IMR-90 (cell line): Measurements from ENCODE around the gene RER1. TPM values are rescaled to one million over a fixed set of nuclear protein-coding genes. Genes with fewer than 3 reads are reported as not detected.

Source experiments
- ATAC-seq: fragments of 200-7000 bp; cut with Tn5 transposase; 2 replicates; pipeline ENCODE4 v1.9.1; 2020; ENCODE audit warnings: low read depth, mild to moderate bottlenecking, moderate library complexity
- BruUV-seq: library from RNA; stranded (reverse); fragments of 400-500 nt; replicated peaks from 2 replicates; lab custom pipeline; 2021; lab: Mats Ljungman, UMichigan
- CTCF ChIA-PET: fragments of 300-600 bp; formaldehyde crosslinking; extraction: SDS; loops from one replicate; lab custom pipeline; 2021; ENCODE audit warnings: antibody characterized with exemption; lab: Yijun Ruan, JAX
- POLR2A ChIA-PET: fragments of 300-600 bp; sonication (Branson Sonifier 250); formaldehyde crosslinking; loops from one replicate; lab custom pipeline; 2022; ENCODE audit warnings: antibody characterized with exemption; ENCODE audit not compliant: unreplicated experiment; lab: Charles Lee
- DNase-seq: peaks from one replicate; pipeline ENCODE4 v3.0.0; 2013
- H2AFZ ChIP-seq: replicated peaks from 2 replicates; pipeline ENCODE3; 2013; ENCODE audit warnings: low read length, mild to moderate bottlenecking; ENCODE audit not compliant: poor library complexity
- H2AK5ac ChIP-seq: 2 replicates; pipeline ENCODE4 v1.6.1; 2013; ENCODE audit warnings: low read depth, low read length, inconsistent platforms
- H2AK9ac ChIP-seq: replicated peaks from 2 replicates; pipeline ENCODE3; 2013; ENCODE audit warnings: mild to moderate bottlenecking, low read depth, low read length, moderate library complexity; ENCODE audit not compliant: poor library complexity
- H2BK120ac ChIP-seq: 2 replicates; pipeline ENCODE4 v1.6.1; 2013; ENCODE audit warnings: low read depth, low read length, inconsistent platforms
- H2BK15ac ChIP-seq: 3 replicates; pipeline ENCODE4 v1.6.1; 2013; ENCODE audit warnings: low read depth, low read length, inconsistent platforms
- H2BK20ac ChIP-seq: 2 replicates; pipeline ENCODE4 v1.6.1; 2013; ENCODE audit warnings: low read depth, mild to moderate bottlenecking, inconsistent platforms, low read length, moderate library complexity
- H2BK5ac ChIP-seq: 2 replicates; pipeline ENCODE4 v1.6.1; 2013; ENCODE audit warnings: mild to moderate bottlenecking, low read depth, low read length, inconsistent platforms; ENCODE audit not compliant: poor library complexity, severe bottlenecking
- H3K14ac ChIP-seq: replicated peaks from 2 replicates; pipeline ENCODE4 v1.6.1; 2013; ENCODE audit warnings: low read depth, low read length, inconsistent platforms
- H3K18ac ChIP-seq: 2 replicates; pipeline ENCODE4 v1.6.1; 2013; ENCODE audit warnings: low read depth, low read length, control low read depth
- H3K23ac ChIP-seq: 2 replicates; pipeline ENCODE4 v1.6.1; 2013; ENCODE audit warnings: low read depth, low read length, inconsistent platforms
- H3K27ac ChIP-seq: 2 replicates; pipeline ENCODE4 v1.5.1; 2013; ENCODE audit warnings: mild to moderate bottlenecking, control low read depth, low read length; ENCODE audit not compliant: insufficient read depth
- H3K27me3 ChIP-seq: 2 replicates; pipeline ENCODE4 v1.6.1; 2013; ENCODE audit warnings: low read length; ENCODE audit not compliant: control insufficient read depth, insufficient read depth
- H3K36me3 ChIP-seq: 2 replicates; pipeline ENCODE4 v1.6.1; 2013; ENCODE audit warnings: low read length, mixed read lengths; ENCODE audit not compliant: control insufficient read depth, insufficient read depth
- H3K4ac ChIP-seq: 2 replicates; pipeline ENCODE4 v1.6.1; 2013; ENCODE audit warnings: low read depth, low read length, inconsistent platforms
- H3K4me1 ChIP-seq: 2 replicates; pipeline ENCODE4 v1.6.1; 2013; ENCODE audit warnings: low read length, mixed read lengths; ENCODE audit not compliant: control insufficient read depth, insufficient read depth
- H3K4me2 ChIP-seq: 2 replicates; pipeline ENCODE4 v1.6.1; 2013; ENCODE audit warnings: low read depth, mild to moderate bottlenecking, control low read depth, low read length, moderate library complexity
- H3K4me3 ChIP-seq: 2 replicates; pipeline ENCODE4 v1.5.1; 2013; ENCODE audit warnings: low read depth, mild to moderate bottlenecking, control low read depth, low read length, moderate library complexity; ENCODE audit not compliant: insufficient read depth
- H3K56ac ChIP-seq: 2 replicates; pipeline ENCODE4 v1.6.1; 2013; ENCODE audit warnings: low read length, inconsistent platforms; ENCODE audit not compliant: insufficient read depth; ENCODE audit errors: extremely low read depth
- H3K79me1 ChIP-seq, 2 experiments: 2 replicates each; pipeline ENCODE4 v1.6.1; 2013; ENCODE audit warnings: low read length in 2 of 2, inconsistent platforms in 1 of 2, low read depth in 1 of 2
- H3K9ac ChIP-seq: 2 replicates; pipeline ENCODE4 v1.6.1; 2013; ENCODE audit warnings: low read depth, low read length, control low read depth
- H3K9me1 ChIP-seq: 2 replicates; pipeline ENCODE4 v1.6.1; 2013; ENCODE audit warnings: low read length, inconsistent platforms; ENCODE audit not compliant: insufficient read depth
- H3K9me3 ChIP-seq: 2 replicates; pipeline ENCODE4 v1.6.1; 2013; ENCODE audit warnings: low read length; ENCODE audit not compliant: control insufficient read depth, insufficient read depth
- H4K20me1 ChIP-seq: 2 replicates; pipeline ENCODE4 v1.6.1; 2013; ENCODE audit warnings: low read length, inconsistent platforms; ENCODE audit not compliant: insufficient read depth
- H4K5ac ChIP-seq: 2 replicates; pipeline ENCODE4 v1.6.1; 2013; ENCODE audit warnings: mild to moderate bottlenecking, low read depth, low read length, control low read depth
- H4K8ac ChIP-seq, 2 experiments: 2 replicates each; pipeline ENCODE4 v1.6.1; 2013; ENCODE audit warnings: low read depth in 2 of 2, low read length in 2 of 2, control low read depth in 1 of 2, inconsistent platforms in 1 of 2
- H4K91ac ChIP-seq: 2 replicates; pipeline ENCODE4 v1.6.1; 2013; ENCODE audit warnings: low read depth, low read length, inconsistent platforms; ENCODE audit not compliant: insufficient read depth
- BHLHE40 ChIP-seq: fragments of 150-350 bp; IDR thresholded peaks from 2 replicates; pipeline ENCODE4 v1.6.1; 2016; ENCODE audit warnings: mild to moderate bottlenecking, low read depth, low read length
- CEBPB ChIP-seq: IDR thresholded peaks from 2 replicates; pipeline ENCODE4 v1.6.1; 2012; ENCODE audit warnings: low read depth, low read length, improper control_type of control experiment
- CHD1 ChIP-seq: IDR thresholded peaks from 2 replicates; pipeline ENCODE4 v1.6.1; 2012; ENCODE audit warnings: low read depth, low read length, improper control_type of control experiment
- MAFK ChIP-seq: IDR thresholded peaks from 2 replicates; pipeline ENCODE4 v1.6.1; 2012; ENCODE audit warnings: low read depth, low read length, improper control_type of control experiment
- MAZ ChIP-seq: IDR thresholded peaks from 2 replicates; pipeline ENCODE4 v1.6.1; 2012; ENCODE audit warnings: low read depth, mild to moderate bottlenecking, low read length, improper control_type of control experiment, moderate library complexity, borderline replicate concordance
- MXI1 ChIP-seq: IDR thresholded peaks from 2 replicates; pipeline ENCODE4 v1.6.1; 2012; ENCODE audit warnings: low read depth, mild to moderate bottlenecking, low read length, moderate library complexity, borderline replicate concordance
- NFE2L2 ChIP-seq: fragments of 150-350 bp; IDR thresholded peaks from 2 replicates; pipeline ENCODE4 v1.6.1; 2016; ENCODE audit warnings: low read depth, mild to moderate bottlenecking, low read length
- POLR2A ChIP-seq: IDR thresholded peaks from 2 replicates; pipeline ENCODE4 v1.6.1; 2012; ENCODE audit warnings: mild to moderate bottlenecking, low read depth, low read length
- RAD21 ChIP-seq: IDR thresholded peaks from 2 replicates; pipeline ENCODE4 v1.6.1; 2012; ENCODE audit warnings: low read length, improper control_type of control experiment
- RFX5 ChIP-seq: IDR thresholded peaks from 2 replicates; pipeline ENCODE4 v1.8.0; 2012; ENCODE audit warnings: low read depth, mild to moderate bottlenecking, low read length, moderate library complexity
- SMC3 ChIP-seq: fragments of 150-350 bp; IDR thresholded peaks from 2 replicates; pipeline ENCODE4 v1.6.1; 2016; ENCODE audit warnings: low read depth, mild to moderate bottlenecking, antibody characterized with exemption, low read length, moderate library complexity
- WGBS, 2 experiments: methylation state at CpG; one replicate each; pipeline versions ENCODE4 v1.1.5 to v1.1.7; 2013; ENCODE audit warnings: missing lambda C conversion rate in 2 of 2; ENCODE audit not compliant: insufficient read length in 1 of 2; ENCODE audit errors: extremely low coverage in 2 of 2; 5-methylcytosine and 5-hydroxymethylcytosine counted together
- dilution Hi-C: fragments of 300-500 bp; cut with HindIII; formaldehyde crosslinking; loops from one replicate; pipeline ENCODE4 v1.14.3; 2018; ENCODE audit warnings: low sequenced_read_pairs; ENCODE audit not compliant: unreplicated experiment
- in situ Hi-C: fragments of 300-500 bp; cut with MboI; formaldehyde crosslinking; loops from 3 replicates; pipeline ENCODE4 v1.14.3; 2019; ENCODE audit warnings: low sequenced_read_pairs, inconsistent platforms, mixed read lengths
- intact Hi-C: fragments of 100-400 bp; cut with micrococcal nuclease; formaldehyde crosslinking; loops from 2 replicates; pipeline ENCODE4 v1.10.0; 2022
- polyA plus RNA-seq, 3 experiments: library from polyadenylated mRNA; depleted of rRNA; stranded (reverse); fragments of >200 nt; gene quantifications; 2 replicates each; pipeline ENCODE4 v1.2.3, GENCODE V29; 2012; ENCODE audit warnings: low replicate concordance in 1 of 3
- total RNA-seq: library from RNA; depleted of rRNA; stranded (reverse); fragments of >200 nt; gene quantifications from 2 replicates; pipeline ENCODE4 v1.2.3, GENCODE V29; 2012
- TF ChIP-seq, protein P1 (sequence below): conservative IDR thresholded peaks from 2 replicates; pipeline ENCODE4 v1.5.1; 2012; ENCODE audit warnings: mild to moderate bottlenecking, low read depth, low read length, improper control_type of control experiment
- TF ChIP-seq, protein P2 (sequence below): fragments of 150-350 bp; IDR thresholded peaks from 2 replicates; pipeline ENCODE4 v1.6.1; 2016; ENCODE audit warnings: low read depth, mild to moderate bottlenecking, low read length, moderate library complexity, borderline replicate concordance
- TF ChIP-seq, protein P3 (sequence below): fragments of 150-350 bp; IDR thresholded peaks from 2 replicates; pipeline ENCODE4 v1.6.1; 2017; ENCODE audit warnings: mild to moderate bottlenecking, antibody characterized with exemption, low read length, low read depth

Gene RER1
- total and polyA plus RNA-seq, 2 of the 4 experiments (the other 2 are of a cell fraction) = 47.1 to 240 TPM

DNA sequence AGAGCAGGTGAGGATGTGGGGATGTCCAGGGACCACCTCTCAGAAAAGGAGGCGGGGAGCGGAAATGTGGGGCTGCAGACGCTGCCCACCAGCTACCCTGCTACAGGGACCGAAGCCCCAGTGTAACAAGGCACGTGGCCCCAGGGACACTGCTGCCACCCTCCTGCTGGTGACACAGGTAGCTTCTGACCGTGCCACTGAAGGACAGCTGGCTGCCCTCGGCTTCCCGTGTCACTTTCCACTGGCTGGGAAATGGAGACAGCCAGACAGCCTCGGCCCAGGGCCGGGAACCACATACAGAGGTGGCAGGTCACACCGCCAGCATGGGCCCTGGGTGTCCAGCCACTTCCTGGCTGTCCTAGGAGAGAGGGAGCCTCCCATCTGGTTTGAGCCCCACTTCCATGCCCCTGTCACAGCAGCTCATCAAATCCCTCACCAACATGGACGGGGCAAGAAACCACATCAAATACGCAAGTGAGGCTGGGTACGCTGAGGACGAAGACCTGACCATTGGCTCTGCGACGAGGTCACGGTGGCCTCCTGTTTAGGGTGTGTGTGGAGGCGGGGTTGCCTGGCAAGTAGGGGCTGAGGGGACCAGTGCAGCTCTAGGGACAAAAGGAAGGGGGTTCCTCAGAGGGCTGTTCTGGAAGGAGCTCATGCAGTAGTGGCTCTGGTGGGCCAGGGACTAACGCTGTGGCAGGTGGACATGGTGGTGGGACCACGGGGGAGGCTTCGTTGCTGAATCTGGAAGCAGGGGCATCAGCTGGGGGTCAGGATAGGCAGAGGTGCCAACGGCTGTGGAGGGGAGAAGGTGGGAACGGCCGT lies 15.7 kb downstream of the RER1 start:
- in situ Hi-C loops = loop anchor here (25.0 kb wide), 1 partner anchor 905 kb away; no protein-coding TSS in a partner anchor
- H4K91ac ChIP-seq = no peak overlapping the region
- 99% methylated on average over 13 of the region's 25 CpGs; no CpG with 5 or more reads in 1 of the 2 experiments for WGBS, 2 experiments
- TF ChIP-seq SMC3 = no peak
- no peak for TF ChIP-seq MAZ
- TF ChIP-seq, protein P1, sequence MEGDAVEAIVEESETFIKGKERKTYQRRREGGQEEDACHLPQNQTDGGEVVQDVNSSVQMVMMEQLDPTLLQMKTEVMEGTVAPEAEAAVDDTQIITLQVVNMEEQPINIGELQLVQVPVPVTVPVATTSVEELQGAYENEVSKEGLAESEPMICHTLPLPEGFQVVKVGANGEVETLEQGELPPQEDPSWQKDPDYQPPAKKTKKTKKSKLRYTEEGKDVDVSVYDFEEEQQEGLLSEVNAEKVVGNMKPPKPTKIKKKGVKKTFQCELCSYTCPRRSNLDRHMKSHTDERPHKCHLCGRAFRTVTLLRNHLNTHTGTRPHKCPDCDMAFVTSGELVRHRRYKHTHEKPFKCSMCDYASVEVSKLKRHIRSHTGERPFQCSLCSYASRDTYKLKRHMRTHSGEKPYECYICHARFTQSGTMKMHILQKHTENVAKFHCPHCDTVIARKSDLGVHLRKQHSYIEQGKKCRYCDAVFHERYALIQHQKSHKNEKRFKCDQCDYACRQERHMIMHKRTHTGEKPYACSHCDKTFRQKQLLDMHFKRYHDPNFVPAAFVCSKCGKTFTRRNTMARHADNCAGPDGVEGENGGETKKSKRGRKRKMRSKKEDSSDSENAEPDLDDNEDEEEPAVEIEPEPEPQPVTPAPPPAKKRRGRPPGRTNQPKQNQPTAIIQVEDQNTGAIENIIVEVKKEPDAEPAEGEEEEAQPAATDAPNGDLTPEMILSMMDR = no peak
- no peak for TF ChIP-seq NFE2L2
- TF ChIP-seq MXI1 = no peak
- no peak for TF ChIP-seq CEBPB
- TF ChIP-seq, protein P2, sequence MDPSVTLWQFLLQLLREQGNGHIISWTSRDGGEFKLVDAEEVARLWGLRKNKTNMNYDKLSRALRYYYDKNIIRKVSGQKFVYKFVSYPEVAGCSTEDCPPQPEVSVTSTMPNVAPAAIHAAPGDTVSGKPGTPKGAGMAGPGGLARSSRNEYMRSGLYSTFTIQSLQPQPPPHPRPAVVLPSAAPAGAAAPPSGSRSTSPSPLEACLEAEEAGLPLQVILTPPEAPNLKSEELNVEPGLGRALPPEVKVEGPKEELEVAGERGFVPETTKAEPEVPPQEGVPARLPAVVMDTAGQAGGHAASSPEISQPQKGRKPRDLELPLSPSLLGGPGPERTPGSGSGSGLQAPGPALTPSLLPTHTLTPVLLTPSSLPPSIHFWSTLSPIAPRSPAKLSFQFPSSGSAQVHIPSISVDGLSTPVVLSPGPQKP = no peak
- no peak for TF ChIP-seq RFX5
- TF ChIP-seq BHLHE40 = no peak
- TF ChIP-seq, protein P3, sequence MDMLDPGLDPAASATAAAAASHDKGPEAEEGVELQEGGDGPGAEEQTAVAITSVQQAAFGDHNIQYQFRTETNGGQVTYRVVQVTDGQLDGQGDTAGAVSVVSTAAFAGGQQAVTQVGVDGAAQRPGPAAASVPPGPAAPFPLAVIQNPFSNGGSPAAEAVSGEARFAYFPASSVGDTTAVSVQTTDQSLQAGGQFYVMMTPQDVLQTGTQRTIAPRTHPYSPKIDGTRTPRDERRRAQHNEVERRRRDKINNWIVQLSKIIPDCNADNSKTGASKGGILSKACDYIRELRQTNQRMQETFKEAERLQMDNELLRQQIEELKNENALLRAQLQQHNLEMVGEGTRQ = no peak
- no peak for TF ChIP-seq CHD1
- no peak for TF ChIP-seq RAD21
- TF ChIP-seq POLR2A = no peak
- no peak for TF ChIP-seq MAFK

More for the DNA sequence above, 15.7 kb downstream of the RER1 start:
- H3K14ac ChIP-seq = no peak overlapping the region
- ATAC-seq (no peak), DNase-seq (no peak)
- H3K9ac ChIP-seq = no peak overlapping the region
- no peaks in the 10 kb centered on the region for H3K9me1 ChIP-seq
- H3K4me3 ChIP-seq = no peak overlapping the region
- H4K8ac ChIP-seq = no peak overlapping the region
- no peaks in the 10 kb centered on the region for H3K27me3 ChIP-seq
- BruUV-seq = no TSS peak
- H2AK9ac ChIP-seq = peak overlapping the region; percentile 28
- no peak overlapping the region for H3K18ac ChIP-seq
- H2BK5ac ChIP-seq = no peak overlapping the region
- H2AK5ac ChIP-seq = no peak overlapping the region
- ChIA-PET POLR2A (interaction anchor here (0.5 kb wide), 1 partner anchor 213 kb away, joined by 3 read pairs; the partner anchor contains the start of gene FAAP20), CTCF (interaction anchor here (0.9 kb wide), 1 partner anchor 11 kb away, joined by 3 read pairs; no protein-coding TSS in a partner anchor)
- H3K27ac ChIP-seq = no peak overlapping the region
- 0 out of 2 replicates have a peak, but pooled peaks cover 14% of the 10 kb centered on the region for H4K20me1 ChIP-seq
- H3K36me3 ChIP-seq = peaks cover 56% of the 10 kb centered on the region
- H3K23ac ChIP-seq = no peak overlapping the region
- H3K4me2 ChIP-seq = no peak overlapping the region
- intact Hi-C loops = no loop called here
- H3K9me3 ChIP-seq = no peaks in the 10 kb centered on the region
- H3K79me1 ChIP-seq = peaks cover 14 to 45% of the 10 kb centered on the region in 2 experiments
- no peak overlapping the region for H2BK120ac ChIP-seq
- H2BK15ac ChIP-seq = no peak overlapping the region
- H2BK20ac ChIP-seq = no peak overlapping the region
- dilution Hi-C loops = no loop called here
- no peak overlapping the region for H4K5ac ChIP-seq
- H2AFZ ChIP-seq = no peak overlapping the region
- H3K4me1 ChIP-seq = peaks cover 11% of the 10 kb centered on the region
- H3K4ac ChIP-seq = no peak overlapping the region
- H3K56ac ChIP-seq = no peak overlapping the region
